ENCODE data around the gene ZNF582. TPM values are rescaled to one million over a fixed set of nuclear protein-coding genes. Genes with fewer than 3 reads are reported as not detected.
A peak's percentile ranks its signal among the peaks of the same experiment; 100 is the strongest.
"Not testable (repeated sequence)": the region's sequence is repeated elsewhere in the genome, so short reads cannot be mapped to it uniquely, and the experiment has no call there.

Gene ZNF582
- total RNA-seq, 4 donors from 2014 or later, result 3.1 to 5.2 (median 4.7) TPM

DNA sequence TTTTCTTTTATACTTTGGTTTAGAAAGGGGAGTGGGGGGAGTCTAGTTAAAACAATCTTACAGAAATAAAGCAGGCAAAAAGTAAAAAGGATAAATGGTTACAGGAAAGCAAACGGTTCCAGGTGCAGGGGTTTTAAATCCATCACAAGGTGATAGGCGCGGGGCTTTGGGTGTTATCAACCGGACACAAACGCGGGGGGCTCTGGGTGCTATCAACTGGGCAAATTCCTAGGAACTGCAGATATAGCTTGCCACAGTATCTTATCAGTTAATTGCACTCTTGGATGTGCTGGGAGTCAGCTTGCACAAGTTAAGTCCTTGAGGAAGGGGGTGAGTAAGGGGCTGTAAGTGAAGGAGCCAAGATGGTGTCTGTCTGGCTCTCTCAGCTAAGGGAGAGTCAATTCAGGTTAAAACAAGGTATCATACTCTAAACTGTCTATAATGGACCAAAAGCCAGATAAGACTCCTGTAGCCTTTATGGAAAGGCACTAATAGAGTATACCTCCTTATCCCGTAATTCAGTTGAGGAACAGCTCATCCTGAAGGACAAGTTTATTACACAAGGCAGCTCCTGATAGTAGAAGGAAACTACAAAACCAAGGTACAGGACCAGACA, 46.1 kb downstream of the ZNF582 start:
- Histone ChIP-seq H3K9me3 (peaks cover 0 to 13% (median 0%) of the 10 kb centered on the region in 4 donors), H3K27ac (no peak overlapping the region), H3K27me3 (no peaks in the 10 kb centered on the region), H3K4me3 (no peak overlapping the region), H3K4me1 (no peaks in the 10 kb centered on the region), H3K36me3 (peaks cover 0 to 3% (median 0%) of the 10 kb centered on the region in 3 donors)
- WGBS, 2 donors, result 75 to 82% methylated on average over 7 of the region's 7 CpGs
- TF ChIP-seq, protein P1, sequence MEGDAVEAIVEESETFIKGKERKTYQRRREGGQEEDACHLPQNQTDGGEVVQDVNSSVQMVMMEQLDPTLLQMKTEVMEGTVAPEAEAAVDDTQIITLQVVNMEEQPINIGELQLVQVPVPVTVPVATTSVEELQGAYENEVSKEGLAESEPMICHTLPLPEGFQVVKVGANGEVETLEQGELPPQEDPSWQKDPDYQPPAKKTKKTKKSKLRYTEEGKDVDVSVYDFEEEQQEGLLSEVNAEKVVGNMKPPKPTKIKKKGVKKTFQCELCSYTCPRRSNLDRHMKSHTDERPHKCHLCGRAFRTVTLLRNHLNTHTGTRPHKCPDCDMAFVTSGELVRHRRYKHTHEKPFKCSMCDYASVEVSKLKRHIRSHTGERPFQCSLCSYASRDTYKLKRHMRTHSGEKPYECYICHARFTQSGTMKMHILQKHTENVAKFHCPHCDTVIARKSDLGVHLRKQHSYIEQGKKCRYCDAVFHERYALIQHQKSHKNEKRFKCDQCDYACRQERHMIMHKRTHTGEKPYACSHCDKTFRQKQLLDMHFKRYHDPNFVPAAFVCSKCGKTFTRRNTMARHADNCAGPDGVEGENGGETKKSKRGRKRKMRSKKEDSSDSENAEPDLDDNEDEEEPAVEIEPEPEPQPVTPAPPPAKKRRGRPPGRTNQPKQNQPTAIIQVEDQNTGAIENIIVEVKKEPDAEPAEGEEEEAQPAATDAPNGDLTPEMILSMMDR (IDR thresholded peaks at IDR 0.05), result no peak
- TF ChIP-seq EP300 (IDR thresholded peaks at IDR 0.05) (no peak), POLR2A (IDR thresholded peaks at IDR 0.05) (no peak)
- no peak for DNase-seq (ENCODE audit: low spot score in 2 of 2)

DNA sequence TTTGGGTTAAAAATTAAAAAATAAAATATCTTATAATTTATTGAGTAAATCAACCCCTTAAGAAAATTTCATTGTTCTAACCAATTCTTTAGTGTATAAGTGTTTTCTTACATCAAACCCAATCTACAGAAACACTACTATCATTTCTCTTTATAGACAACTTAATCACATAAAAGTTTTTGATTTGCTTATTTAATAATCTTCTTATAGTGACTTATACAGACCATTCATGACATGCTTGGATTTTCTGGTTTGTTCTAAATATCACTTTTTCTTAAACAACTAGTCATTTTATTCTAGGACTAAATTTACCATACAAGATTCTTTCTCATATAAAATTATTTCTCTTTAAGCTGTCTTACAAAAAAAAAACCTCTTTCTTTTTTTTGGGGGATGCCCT, 51.4 kb downstream of the ZNF582 start:
- no peaks in the 10 kb centered on the region for H3K27me3 ChIP-seq
- peaks cover 0 to 56% (median 0%) of the 10 kb centered on the region in 4 donors for H3K9me3 ChIP-seq
- H3K4me3 ChIP-seq, result no peak overlapping the region
- TF ChIP-seq POLR2A (IDR thresholded peaks at IDR 0.05), result no peak
- TF ChIP-seq, protein P1 (IDR thresholded peaks at IDR 0.05), result no peak
- TF ChIP-seq EP300 (IDR thresholded peaks at IDR 0.05), result no peak
- no peaks in the 10 kb centered on the region for H3K36me3 ChIP-seq
- no peaks in the 10 kb centered on the region for H3K4me1 ChIP-seq
- no peak for DNase-seq (ENCODE audit: low spot score in 2 of 2)
- no peak overlapping the region for H3K27ac ChIP-seq

DNA sequence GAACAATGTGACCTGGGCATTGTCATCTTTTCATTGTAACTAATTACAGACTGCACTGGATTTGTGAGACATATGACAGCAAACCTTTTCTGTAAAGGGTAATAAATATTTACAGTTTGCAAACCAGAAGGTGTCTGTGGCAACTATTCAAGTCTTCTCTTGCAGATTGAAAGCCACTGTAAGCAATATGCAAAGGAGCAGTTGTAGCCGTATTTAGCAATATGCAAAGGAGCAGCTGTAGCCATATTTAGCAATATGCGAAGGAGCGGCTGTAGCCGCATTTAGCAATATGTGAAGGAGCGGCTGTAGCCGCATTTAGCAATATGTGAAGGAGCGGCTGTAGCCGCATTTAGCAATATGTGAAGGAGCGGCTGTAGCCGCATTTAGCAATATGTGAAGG, 54.3 kb downstream of the ZNF582 start:
- H3K4me1 ChIP-seq; H3K4me3 ChIP-seq; DNase-seq (ENCODE audit: low spot score in 2 of 2); H3K27me3 ChIP-seq; H3K27ac ChIP-seq; H3K36me3 ChIP-seq: not testable (repeated sequence)
- WGBS, 2 donors, result 89 to 97% methylated on average over 8 to 9 of the region's 10 CpGs
- H3K9me3 ChIP-seq, result peaks cover 0 to 70% (median 3%) of the 10 kb centered on the region in 4 donors

DNA sequence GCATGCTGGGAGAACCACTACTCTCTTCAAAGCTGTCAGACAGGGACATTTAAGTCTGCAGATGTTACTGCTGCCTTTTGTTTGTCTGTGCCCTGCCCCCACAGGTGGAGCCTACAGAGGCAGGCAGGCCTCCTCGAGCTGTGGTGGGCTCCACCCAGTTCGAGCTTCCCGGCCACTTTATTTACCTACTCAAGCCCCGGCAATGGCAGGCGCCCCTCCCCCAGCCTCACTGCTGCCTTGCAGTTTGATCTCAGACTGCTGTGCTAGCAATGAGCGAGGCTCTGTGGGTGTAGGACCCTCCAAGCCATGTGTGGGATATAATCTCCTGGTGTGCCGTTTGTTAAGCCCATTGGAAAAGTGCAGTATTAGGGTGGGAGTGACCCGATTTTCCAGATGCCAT, 56.3 kb downstream of the ZNF582 start:
- H3K4me3 ChIP-seq; H3K36me3 ChIP-seq; H3K27ac ChIP-seq; DNase-seq (ENCODE audit: low spot score in 2 of 2); H3K4me1 ChIP-seq; H3K27me3 ChIP-seq: not testable (repeated sequence)
- H3K9me3 ChIP-seq, result peaks cover 0 to 75% (median 11%) of the 10 kb centered on the region in 4 donors
- 88 to 95% methylated on average over 7 to 8 of the region's 8 CpGs for WGBS, 2 donors

DNA sequence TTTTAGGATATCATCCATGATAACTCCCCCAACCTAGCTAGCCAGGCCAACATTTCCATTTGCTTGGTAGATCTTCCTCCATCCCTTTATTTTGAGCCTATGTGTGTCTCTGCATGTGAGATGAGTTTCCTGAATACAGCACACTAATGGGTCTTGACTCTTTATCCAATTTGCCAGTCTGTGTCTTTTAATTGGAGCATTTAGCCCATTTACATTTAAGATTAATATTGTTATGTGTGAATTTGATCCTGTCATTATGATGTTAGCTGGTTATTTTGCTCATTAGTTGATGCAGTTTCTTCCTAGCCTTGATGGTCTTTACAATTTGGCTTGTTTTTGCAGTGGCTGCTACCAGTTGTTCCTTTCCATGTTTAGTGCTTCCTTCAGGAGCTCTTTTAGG, 58.0 kb downstream of the ZNF582 start:
- not testable (repeated sequence) for H3K36me3 ChIP-seq; H3K4me1 ChIP-seq; H3K27me3 ChIP-seq; H3K27ac ChIP-seq; H3K4me3 ChIP-seq; DNase-seq (ENCODE audit: low spot score in 2 of 2)
- peaks cover 0 to 73% (median 16%) of the 10 kb centered on the region in 4 donors for H3K9me3 ChIP-seq

DNA sequence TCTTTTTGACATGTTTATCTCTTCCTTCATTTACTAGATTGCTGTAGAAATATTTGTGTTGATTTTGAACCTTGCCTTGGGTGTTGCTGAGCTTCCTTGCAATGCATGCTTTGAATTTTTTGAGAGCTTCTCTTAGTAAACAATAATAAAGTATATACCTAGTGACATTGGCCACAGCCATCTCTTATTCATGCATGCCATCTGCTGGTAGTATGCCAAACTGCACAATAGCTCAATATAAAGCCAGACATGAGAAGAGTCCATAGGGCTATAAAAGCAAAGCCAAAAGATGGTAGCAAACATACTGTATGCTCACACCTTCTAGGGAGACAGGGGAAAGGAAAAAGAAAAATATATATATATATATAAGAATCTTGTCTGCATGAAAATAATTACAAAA, 59.8 kb downstream of the ZNF582 start:
- H3K27ac ChIP-seq, result no peak overlapping the region
- H3K4me1 ChIP-seq, result no peaks in the 10 kb centered on the region
- no peaks in the 10 kb centered on the region for H3K36me3 ChIP-seq
- H3K9me3 ChIP-seq, result peaks cover 0 to 70% (median 17%) of the 10 kb centered on the region in 4 donors
- H3K27me3 ChIP-seq, result no peaks in the 10 kb centered on the region
- TF ChIP-seq POLR2A (IDR thresholded peaks at IDR 0.05) (no peak), EP300 (IDR thresholded peaks at IDR 0.05) (no peak)
- TF ChIP-seq, protein P1 (IDR thresholded peaks at IDR 0.05), result peak; percentile 14 to 44 (median 39)
- H3K4me3 ChIP-seq, result no peak overlapping the region
- peak in 1 of 2 donors; percentile 71 for DNase-seq (ENCODE audit: low spot score in 2 of 2)

Other genes starting within 250 kb of the ZNF582 start
- not detected for gene GALP, start 217.5 kb downstream of the ZNF582 start, total RNA-seq
- gene ZSCAN5B, start 195.8 kb downstream of the ZNF582 start, total RNA-seq, result not detected
- not detected for gene ZSCAN5C, start 191.3 kb downstream of the ZNF582 start, total RNA-seq
- gene EDDM13, start 120.8 kb downstream of the ZNF582 start, total RNA-seq, result not detected
- gene ZSCAN5A, start 78.7 kb downstream of the ZNF582 start, total RNA-seq, result 10 to 100 TPM in 2 of 4 donors, 1 to 10 TPM in 2; 5.1 to 21.3 (median 10.1) TPM
- gene ZNF583, start 10.8 kb upstream of the ZNF582 start, total RNA-seq, result 10 to 100 TPM in 2 of 4 donors, 1 to 10 TPM in 2; 4.5 to 14.9 (median 11.0) TPM
- gene ZNF667, start 83.8 kb upstream of the ZNF582 start, total RNA-seq, result 10 to 100 TPM in 1 of 4 donors, 1 to 10 TPM in 3; 3.6 to 12.2 (median 5.8) TPM
- gene ZNF471, start 114.3 kb upstream of the ZNF582 start, total RNA-seq, result 10 to 100 TPM in 3 of 4 donors, 1 to 10 TPM in 1; 9.4 to 15.6 (median 11.3) TPM
- 10 to 100 TPM in 3 of 4 donors, 1 to 10 TPM in 1; 9.4 to 27.5 (median 12.7) TPM for gene ZFP28, start 145.4 kb upstream of the ZNF582 start, total RNA-seq
- 1 to 10 TPM; 5.1 to 9.2 (median 5.7) TPM for gene ZNF470, start 173.9 kb upstream of the ZNF582 start, total RNA-seq
- gene ZNF71, start 201.8 kb upstream of the ZNF582 start, total RNA-seq, result 10 to 100 TPM in 3 of 4 donors, 1 to 10 TPM in 1; 9.0 to 13.2 (median 12.8) TPM
- gene SMIM17, start 249.6 kb upstream of the ZNF582 start, total RNA-seq, result under 1 TPM in 3 of 4 donors, not detected in 1; 0.60 to 0.84 (median 0.78) TPM